Vagina (tissue), 2 donors: ENCODE results near the gene SUGCT. TPM values are rescaled to one million over a fixed set of nuclear protein-coding genes. Genes with fewer than 3 reads are reported as not detected.

Experiments
- DNase-seq, 2 donors: peaks; one replicate each; pipeline ENCODE4 v3.0.0-alpha.2; 2017; ENCODE audit errors: extremely low spot score in 2 of 2
- H3K27ac ChIP-seq: fragments of 200-600 bp; sonication (generic); one replicate; pipeline ENCODE4 v1.5.1; 2019
- H3K27me3 ChIP-seq: fragments of 200-600 bp; sonication (generic); one replicate; pipeline ENCODE4 v1.5.1; 2019
- H3K36me3 ChIP-seq, 2 donors: fragments of 200-600 bp; sonication (generic); one replicate each; pipeline ENCODE4 v1.5.1; 2017 to 2019
- H3K4me1 ChIP-seq: fragments of 200-600 bp; sonication (generic); one replicate; pipeline ENCODE4 v1.5.1; 2019
- H3K4me3 ChIP-seq, 2 donors: fragments of 200-600 bp; sonication (generic); 1 replicate in 1 of 2; 2 replicates in 1 of 2; pipeline ENCODE4 v1.5.1; 2016 to 2019
- H3K9me3 ChIP-seq: fragments of 200-600 bp; sonication (generic); one replicate; pipeline ENCODE4 v1.5.1; 2019
- POLR2A ChIP-seq, 2 donors: fragments of 450-650 bp; IDR thresholded peaks; one replicate each; pipeline ENCODE4 v1.6.1; 2017; ENCODE audit warnings: antibody characterized with exemption in 2 of 2, mild to moderate bottlenecking in 2 of 2, moderate library complexity in 2 of 2
- POLR2AphosphoS5 ChIP-seq, 2 donors: sonication (generic); formaldehyde crosslinking; IDR thresholded peaks; one replicate each; pipeline ENCODE4 v1.9.0; 2017; ENCODE audit warnings: antibody characterized with exemption in 2 of 2, mild to moderate bottlenecking in 2 of 2, low read depth in 1 of 2; ENCODE audit not compliant: insufficient read depth in 1 of 2
- intact Hi-C: fragments of 100-400 bp; cut with DNase I; formaldehyde crosslinking; loops from one replicate; pipeline ENCODE4 v1.15.1; 2023
- total RNA-seq: library from RNA; depleted of rRNA; stranded (reverse); fragments of >200 nt; gene quantifications from one replicate; pipeline ENCODE4 v1.2.3, GENCODE V29; 2016
- TF ChIP-seq, protein P1 (sequence below), 3 experiments: fragments of 450-650 bp in 2 of 3; fragments of 200-600 bp in 1 of 3; sonication (generic) in 1 of 3; IDR thresholded peaks; one replicate each; pipeline ENCODE4 v1.5.1; 2017 to 2019; ENCODE audit warnings: antibody characterized with exemption in 3 of 3, mild to moderate bottlenecking in 2 of 3, moderate library complexity in 2 of 3

Gene SUGCT
- total RNA-seq, 1 donor from 2014 or later: 2.2 TPM

DNA sequence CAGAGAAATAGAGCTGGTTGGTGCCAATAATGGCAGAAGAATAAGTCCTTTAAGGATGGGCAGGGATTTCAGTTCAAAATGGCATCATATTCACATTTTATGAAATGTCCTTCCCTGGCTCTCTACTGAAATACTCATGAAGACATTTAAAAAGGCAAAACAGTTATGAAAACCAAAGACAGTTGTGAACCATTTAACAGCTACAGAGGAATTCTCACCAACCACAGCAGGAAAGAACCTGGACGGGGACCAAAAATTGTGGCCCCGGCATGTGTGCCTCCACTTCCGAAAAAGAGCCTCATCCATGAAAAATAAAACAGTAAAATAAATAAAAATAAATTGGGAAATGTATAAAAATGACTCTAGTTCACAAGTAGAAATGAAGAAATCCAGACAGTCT is 539.5 kb downstream of the SUGCT start:
- no peaks in the 10 kb centered on the region for H3K27me3 ChIP-seq
- H3K36me3 ChIP-seq: no peaks in the 10 kb centered on the region
- H3K27ac ChIP-seq: no peak overlapping the region
- intact Hi-C loops: no loop called here
- H3K4me1 ChIP-seq: no peaks in the 10 kb centered on the region
- TF ChIP-seq POLR2AphosphoS5 (IDR thresholded peaks at IDR 0.05; ENCODE audit: insufficient read depth in 1 of 2, low read depth in 1 of 2) (no peak), POLR2A (IDR thresholded peaks at IDR 0.05) (no peak)
- TF ChIP-seq, protein P1, sequence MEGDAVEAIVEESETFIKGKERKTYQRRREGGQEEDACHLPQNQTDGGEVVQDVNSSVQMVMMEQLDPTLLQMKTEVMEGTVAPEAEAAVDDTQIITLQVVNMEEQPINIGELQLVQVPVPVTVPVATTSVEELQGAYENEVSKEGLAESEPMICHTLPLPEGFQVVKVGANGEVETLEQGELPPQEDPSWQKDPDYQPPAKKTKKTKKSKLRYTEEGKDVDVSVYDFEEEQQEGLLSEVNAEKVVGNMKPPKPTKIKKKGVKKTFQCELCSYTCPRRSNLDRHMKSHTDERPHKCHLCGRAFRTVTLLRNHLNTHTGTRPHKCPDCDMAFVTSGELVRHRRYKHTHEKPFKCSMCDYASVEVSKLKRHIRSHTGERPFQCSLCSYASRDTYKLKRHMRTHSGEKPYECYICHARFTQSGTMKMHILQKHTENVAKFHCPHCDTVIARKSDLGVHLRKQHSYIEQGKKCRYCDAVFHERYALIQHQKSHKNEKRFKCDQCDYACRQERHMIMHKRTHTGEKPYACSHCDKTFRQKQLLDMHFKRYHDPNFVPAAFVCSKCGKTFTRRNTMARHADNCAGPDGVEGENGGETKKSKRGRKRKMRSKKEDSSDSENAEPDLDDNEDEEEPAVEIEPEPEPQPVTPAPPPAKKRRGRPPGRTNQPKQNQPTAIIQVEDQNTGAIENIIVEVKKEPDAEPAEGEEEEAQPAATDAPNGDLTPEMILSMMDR (IDR thresholded peaks at IDR 0.05): no peak
- no peaks in the 10 kb centered on the region for H3K9me3 ChIP-seq
- H3K4me3 ChIP-seq: no peak overlapping the region
- DNase-seq: no peak

DNA sequence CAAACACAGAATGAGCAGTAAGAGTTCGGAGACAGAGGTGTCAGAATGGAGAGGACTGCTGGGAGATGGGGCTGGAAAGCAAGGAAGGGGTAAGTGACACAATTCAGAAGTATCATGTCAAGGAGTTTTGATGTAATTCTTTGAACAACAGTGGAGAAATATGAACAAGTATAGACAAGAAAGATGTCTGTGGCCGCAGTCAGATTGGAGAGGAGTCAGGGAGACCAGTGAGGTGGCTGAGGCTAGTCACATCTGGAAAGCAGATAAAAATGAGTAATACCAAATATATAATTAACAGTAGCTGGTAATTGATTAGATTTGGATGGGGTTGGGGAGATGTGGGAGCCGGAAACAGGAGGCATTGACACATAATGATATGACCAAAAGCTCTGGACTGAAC is 540.9 kb downstream of the SUGCT start:
- no peaks in the 10 kb centered on the region for H3K9me3 ChIP-seq
- DNase-seq: no peak
- no peak overlapping the region for H3K4me3 ChIP-seq
- intact Hi-C loops: no loop called here
- no peaks in the 10 kb centered on the region for H3K36me3 ChIP-seq
- no peak overlapping the region for H3K27ac ChIP-seq
- no peaks in the 10 kb centered on the region for H3K4me1 ChIP-seq
- no peaks in the 10 kb centered on the region for H3K27me3 ChIP-seq
- TF ChIP-seq POLR2AphosphoS5 (IDR thresholded peaks at IDR 0.05; ENCODE audit: insufficient read depth in 1 of 2, low read depth in 1 of 2) (no peak), POLR2A (IDR thresholded peaks at IDR 0.05) (no peak)
- TF ChIP-seq, protein P1 (IDR thresholded peaks at IDR 0.05): no peak

GRCh38 chr7:40676221-40676620 is 541.4 kb downstream of the SUGCT start:
- intact Hi-C loops: no loop called here
- H3K36me3 ChIP-seq: no peaks in the 10 kb centered on the region
- no peaks in the 10 kb centered on the region for H3K4me1 ChIP-seq
- no peak overlapping the region for H3K27ac ChIP-seq
- no peaks in the 10 kb centered on the region for H3K9me3 ChIP-seq
- no peaks in the 10 kb centered on the region for H3K27me3 ChIP-seq
- no peak overlapping the region for H3K4me3 ChIP-seq
- DNase-seq: no peak
- TF ChIP-seq, protein P1 (IDR thresholded peaks at IDR 0.05): no peak
- TF ChIP-seq POLR2AphosphoS5 (IDR thresholded peaks at IDR 0.05; ENCODE audit: insufficient read depth in 1 of 2, low read depth in 1 of 2): no peak
- no peak for TF ChIP-seq POLR2A (IDR thresholded peaks at IDR 0.05)

GRCh38 chr7:40680657-40681056 is 545.9 kb downstream of the SUGCT start:
- Histone ChIP-seq H3K4me1 (no peaks in the 10 kb centered on the region), H3K9me3 (no peaks in the 10 kb centered on the region), H3K27me3 (no peaks in the 10 kb centered on the region), H3K36me3 (no peaks in the 10 kb centered on the region), H3K27ac (no peak overlapping the region), H3K4me3 (no peak overlapping the region)
- intact Hi-C loops: no loop called here
- no peak for DNase-seq
- TF ChIP-seq POLR2AphosphoS5 (IDR thresholded peaks at IDR 0.05; ENCODE audit: insufficient read depth in 1 of 2, low read depth in 1 of 2): no peak
- TF ChIP-seq POLR2A (IDR thresholded peaks at IDR 0.05): no peak
- TF ChIP-seq, protein P1 (IDR thresholded peaks at IDR 0.05): no peak

DNA sequence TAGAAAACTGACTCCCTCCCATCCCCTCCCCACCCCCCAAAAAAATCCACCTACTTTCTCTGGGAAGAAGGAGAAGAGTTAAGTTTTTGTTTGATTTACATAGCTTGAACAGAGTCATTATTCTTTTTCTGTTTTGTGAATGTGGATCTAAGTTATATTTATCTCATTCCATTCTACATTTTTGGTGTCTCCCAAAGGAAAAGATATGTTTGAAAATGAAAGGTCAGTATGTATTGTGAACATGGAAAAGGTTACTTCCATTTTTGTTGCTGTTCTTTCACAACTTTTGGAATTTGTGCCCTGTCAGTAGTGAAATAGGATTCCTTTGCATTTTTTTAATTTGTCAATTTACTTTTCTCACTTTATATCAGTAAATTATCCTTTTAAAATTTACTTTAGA is 547.9 kb downstream of the SUGCT start:
- intact Hi-C loops: no loop called here
- Histone ChIP-seq H3K27ac (no peak overlapping the region), H3K27me3 (no peaks in the 10 kb centered on the region), H3K4me3 (no peak overlapping the region), H3K36me3 (no peaks in the 10 kb centered on the region), H3K4me1 (no peaks in the 10 kb centered on the region), H3K9me3 (no peaks in the 10 kb centered on the region)
- no peak for DNase-seq
- no peak for TF ChIP-seq POLR2AphosphoS5 (IDR thresholded peaks at IDR 0.05; ENCODE audit: insufficient read depth in 1 of 2, low read depth in 1 of 2)
- no peak for TF ChIP-seq POLR2A (IDR thresholded peaks at IDR 0.05)
- TF ChIP-seq, protein P1 (IDR thresholded peaks at IDR 0.05): no peak
